Activated gamma-delta T cell treated with Interleukin-2 at 50 U/mL for 16 hours (primary cell): Measurements from ENCODE around the gene PHF2.

Experiments used
- DNase-seq: peaks from one replicate; pipeline ENCODE4 v3.0.0-alpha.2; 2020

The PHF2 gene

DNA sequence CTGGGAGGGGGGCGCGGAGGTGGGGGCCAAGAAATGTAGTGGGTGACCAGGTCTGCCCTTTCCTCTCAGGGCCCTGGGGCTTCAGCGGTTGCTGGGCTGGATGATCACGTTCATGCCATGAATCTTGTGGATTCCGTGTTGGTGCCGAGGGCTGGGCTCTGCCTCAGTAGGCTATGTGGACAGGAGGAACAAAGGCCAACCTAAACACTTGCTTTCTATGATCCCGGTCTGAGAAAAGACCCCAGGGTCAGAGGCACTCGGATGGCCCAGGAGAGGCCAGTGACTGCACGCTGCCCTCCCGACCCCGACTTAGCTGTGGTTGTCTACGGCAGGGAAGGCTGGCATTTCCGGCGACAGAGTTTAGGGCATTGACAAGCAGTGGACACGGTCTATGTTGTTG, 26.6 kb downstream of the PHF2 start:
- DNase-seq, result no peak

DNA sequence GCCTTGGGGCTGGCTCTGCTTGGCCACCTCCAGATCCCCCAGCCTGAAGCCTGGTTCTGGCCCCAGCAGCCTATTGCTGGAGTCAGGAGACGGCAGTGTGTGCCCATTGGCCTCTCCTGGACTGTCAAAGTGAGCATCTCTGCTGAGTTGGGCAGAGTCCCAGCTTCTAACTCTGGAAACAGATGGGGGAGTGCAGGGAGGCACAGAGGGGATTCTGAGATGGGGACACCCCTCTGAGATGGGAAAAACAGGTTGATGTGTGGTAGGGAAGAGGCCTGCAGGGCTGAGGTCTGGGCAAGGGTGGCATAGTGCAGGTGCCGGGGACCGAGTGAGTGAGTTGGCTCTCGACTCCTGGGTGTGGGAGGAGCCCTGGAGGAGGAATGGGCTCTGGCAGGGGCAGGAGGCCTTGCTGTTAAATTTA, 27.5 kb downstream of the PHF2 start:
- DNase-seq, result no peak

DNA sequence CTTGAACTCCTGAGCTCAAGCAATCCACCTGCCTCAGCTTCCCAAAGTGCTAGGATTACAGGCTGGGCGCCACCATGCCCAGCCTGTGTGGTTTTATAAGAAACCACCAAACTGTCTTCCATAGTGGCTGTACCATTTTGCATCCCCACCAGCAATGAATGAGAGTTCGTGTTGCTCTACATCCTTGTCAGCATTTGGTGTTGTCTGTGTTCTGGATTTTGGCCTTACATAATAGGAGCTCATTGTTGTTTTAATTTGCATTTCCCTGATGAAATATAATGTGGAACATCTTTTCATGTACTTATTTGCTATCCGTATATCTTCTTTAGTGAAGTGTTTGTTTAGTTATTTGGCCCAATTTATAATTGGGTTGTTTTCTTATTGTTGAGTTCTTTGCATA, 29.8 kb downstream of the PHF2 start:
- DNase-seq, result no peak

DNA sequence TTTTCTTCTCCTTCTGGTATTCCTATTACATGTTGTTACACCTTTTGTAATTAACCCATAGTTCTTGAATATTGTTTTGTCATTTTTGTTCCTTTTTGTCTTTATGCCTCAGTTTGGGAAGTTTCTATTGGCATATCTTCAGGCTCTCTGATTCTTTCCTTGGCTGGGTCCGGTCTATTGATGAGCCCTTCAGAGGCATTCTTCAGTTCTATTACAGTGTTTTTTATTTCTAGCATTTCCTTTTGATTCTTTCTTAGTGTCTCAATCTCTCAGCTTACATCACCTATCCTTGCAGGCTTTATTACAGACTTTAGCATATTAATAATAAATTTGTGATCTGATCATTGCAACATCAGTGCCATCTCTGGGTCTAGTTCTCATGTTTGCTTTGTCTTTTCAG, 33.8 kb downstream of the PHF2 start:
- no peak for DNase-seq

DNA sequence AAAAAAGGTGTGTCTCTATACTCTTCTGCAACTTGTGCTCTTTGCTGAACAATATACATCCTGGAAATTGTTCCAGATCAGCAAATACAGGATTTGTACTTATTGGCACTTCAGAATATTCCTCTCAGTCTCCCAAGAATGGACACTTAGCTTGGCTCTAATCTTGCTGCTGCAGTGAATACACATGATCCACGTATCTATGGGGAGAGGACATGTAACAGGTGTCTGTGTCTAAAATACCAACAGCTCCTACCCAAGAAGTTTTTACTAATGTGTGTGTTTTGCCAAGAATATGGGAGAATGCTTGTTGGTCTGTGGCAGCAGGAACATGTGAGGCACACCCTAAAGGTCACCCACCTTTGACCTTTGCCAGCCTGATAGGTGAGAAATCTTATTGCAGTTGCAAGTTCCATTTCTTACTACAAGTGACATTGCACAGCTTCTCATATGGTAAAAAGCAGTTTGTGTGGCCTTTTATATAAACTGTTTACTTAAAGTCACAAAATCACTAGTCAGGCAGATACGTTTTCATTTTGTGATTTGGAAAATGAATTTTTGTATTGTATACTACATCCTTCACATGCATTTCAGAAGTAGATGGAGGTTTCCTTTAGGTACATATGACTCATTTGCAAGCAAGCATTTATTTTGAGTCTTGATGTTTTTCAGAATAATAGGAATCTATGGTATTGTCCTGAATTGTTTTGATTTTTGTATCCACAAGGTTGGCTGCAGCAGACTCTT, 35.8 kb downstream of the PHF2 start:
- DNase-seq, result no peak

DNA sequence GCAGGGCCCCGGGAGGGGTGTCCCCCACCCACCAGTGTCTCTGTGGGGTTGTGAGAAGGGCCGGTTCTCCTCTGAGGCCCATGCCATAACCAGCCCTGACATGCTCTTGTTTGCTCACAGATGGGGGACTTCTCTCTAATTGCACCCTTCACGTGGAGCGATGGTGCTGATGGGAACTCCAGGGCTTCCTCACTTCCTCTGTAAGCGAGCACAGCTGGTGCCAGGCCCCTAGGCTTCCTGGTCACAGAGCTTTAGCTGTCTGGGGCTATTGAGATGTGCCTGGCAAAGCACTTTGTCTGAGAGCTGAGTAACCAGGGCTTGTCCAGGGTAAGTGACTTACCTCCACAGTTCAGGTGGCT, 36.4 kb downstream of the PHF2 start:
- no peak for DNase-seq

DNA sequence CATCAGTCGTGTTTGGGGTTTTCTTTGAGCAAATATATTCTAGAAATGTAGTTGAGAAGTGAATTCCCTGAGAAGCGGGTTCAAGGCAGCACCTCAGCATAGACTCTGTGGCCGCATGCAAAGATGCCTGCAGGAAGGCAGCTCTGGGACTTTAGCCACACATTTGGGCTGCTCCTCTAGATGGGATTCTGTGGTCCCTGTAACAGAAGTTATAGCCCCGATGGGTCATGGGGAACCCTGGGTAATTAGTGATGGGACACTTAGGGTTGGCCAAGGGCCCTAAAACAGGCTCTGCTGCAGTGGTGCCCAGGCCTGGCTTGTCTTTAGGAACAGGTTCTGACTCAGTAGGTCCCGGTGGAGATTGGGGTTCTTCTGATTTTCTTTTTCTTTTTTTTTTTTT, 36.8 kb downstream of the PHF2 start:
- DNase-seq, result no peak

DNA sequence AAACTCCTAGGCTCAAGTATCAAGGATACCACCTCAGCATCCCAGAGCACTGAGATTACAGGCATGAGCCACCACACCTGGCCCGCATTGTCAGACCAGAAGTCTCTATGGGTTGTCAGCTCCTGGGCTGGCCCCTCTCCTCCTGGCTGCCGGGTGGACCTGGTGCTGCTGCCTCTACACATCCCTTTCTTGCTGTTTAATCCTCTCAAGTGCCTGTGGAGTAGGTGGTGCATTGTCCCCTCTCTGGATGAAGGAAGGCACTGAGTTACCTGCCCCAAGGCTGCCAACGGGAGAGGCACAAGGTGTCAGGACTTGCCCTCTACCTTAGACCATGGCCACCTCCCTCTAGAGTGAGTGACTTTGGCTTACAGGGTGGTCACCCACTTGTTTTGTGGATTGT, 37.4 kb downstream of the PHF2 start:
- no peak for DNase-seq

DNA sequence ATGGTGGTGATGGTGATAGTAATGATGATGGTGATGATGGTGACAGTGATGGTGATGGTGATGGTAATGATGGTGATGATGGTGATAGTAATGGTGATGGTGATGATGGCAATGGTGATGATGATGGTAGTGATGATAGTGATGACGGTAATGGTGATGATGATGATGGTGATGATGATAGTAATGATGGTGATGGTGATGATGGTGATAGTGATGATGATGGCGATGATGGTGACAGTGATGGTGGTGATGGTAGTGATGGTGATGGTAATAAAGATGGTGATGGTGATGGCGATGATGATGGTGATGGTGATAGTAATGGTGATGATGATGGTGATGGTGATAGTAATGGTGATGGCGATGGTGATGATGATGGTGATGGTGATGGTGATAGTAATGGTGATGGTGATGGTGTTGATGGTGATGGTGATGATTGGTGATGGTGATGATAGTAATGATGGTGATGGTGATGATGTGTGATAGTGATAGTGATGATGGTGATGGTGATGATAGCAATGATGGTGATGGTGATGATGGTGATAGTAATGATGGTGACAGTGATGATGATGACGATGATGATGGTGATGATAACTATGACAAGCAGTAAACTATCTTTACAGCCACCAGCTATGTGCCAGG, 38.6 kb downstream of the PHF2 start:
- no peak for DNase-seq

DNA sequence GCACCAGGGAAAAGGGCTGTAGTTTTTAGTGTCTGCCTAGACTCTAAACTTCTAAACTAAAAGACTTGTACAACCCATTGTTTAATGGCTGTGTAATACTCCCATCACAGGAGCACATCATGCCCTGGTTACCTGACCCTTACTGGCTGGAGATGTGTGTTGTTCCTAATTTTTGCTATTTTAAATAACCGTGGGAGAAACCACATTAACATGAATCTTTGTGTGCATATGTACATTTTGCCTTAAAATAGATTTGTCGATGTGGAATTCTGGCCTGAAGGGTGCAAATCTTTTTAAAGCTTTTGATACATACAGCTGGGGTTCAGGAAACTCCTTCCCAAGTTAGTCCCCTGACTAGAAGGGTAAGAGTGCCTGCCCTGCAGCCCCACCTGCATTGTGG, 39.7 kb downstream of the PHF2 start:
- no peak for DNase-seq

DNA sequence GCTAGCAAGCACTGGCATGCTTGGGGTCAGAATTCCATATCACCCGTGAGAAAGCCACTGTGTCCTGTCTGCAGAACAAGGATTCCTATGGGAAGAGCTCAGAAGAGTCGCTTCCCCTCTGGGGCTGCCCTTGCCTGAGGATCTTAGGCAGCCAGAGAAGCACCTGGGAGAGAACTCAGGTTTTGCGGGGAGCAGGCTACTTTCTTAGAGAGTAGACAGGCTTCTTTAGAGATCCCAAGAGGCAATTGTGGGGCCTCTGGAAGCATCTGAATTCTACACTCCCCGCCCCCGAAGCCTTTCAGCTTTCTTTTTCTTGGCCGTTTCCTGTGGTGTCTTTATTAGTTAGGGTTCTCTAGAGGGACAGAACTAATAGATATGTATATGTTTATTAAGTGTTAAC, 40.9 kb downstream of the PHF2 start:
- no peak for DNase-seq

DNA sequence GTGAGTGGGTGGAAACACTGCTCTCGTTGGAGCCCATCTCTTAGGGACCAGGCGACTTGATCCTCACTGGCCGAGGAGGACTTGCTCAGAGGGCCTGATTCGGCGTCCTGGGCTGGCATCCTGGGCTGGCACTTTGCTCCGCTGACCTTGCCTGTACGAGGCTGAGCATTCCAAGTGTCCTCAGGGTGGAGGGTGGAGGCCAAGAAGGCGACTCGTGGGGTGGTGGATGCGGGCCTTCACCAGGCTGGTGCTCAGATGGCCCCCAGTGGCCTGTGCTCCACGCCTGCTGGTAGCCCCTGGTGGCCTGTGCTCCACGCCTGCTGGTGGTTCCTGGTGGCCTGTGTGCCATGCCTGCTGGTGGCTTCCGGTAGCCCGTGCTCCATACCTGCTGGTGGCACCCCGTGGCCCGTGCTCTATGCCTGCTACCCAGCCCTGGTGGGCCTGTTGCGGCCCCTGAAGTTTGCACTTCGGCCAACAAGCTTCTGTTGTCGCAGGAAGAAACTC, 42.9 kb downstream of the PHF2 start:
- no peak for DNase-seq

DNA sequence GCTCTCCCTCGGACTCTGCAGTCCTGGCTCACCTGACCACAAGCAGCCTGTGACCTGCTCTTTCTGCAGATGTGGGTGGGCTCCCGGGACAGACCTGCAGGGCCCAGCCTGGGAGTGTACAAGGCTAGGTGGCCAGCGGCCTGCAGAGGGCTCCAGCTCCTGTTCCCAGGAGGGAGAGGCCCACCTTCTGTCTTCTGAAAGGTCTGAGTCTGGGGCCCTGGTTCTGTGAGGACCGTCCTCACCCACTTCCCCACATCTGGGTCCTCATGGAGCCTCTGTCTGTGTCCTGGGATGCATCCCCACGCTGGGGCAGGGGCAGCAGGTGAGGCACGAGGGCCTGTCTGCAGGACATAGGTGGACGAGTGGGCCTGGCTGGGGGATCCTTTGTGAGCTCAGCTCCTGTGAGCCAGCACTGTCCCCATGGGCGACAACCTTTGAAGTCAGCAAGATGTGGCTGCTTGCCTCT, 43.7 kb downstream of the PHF2 start:
- no peak for DNase-seq

DNA sequence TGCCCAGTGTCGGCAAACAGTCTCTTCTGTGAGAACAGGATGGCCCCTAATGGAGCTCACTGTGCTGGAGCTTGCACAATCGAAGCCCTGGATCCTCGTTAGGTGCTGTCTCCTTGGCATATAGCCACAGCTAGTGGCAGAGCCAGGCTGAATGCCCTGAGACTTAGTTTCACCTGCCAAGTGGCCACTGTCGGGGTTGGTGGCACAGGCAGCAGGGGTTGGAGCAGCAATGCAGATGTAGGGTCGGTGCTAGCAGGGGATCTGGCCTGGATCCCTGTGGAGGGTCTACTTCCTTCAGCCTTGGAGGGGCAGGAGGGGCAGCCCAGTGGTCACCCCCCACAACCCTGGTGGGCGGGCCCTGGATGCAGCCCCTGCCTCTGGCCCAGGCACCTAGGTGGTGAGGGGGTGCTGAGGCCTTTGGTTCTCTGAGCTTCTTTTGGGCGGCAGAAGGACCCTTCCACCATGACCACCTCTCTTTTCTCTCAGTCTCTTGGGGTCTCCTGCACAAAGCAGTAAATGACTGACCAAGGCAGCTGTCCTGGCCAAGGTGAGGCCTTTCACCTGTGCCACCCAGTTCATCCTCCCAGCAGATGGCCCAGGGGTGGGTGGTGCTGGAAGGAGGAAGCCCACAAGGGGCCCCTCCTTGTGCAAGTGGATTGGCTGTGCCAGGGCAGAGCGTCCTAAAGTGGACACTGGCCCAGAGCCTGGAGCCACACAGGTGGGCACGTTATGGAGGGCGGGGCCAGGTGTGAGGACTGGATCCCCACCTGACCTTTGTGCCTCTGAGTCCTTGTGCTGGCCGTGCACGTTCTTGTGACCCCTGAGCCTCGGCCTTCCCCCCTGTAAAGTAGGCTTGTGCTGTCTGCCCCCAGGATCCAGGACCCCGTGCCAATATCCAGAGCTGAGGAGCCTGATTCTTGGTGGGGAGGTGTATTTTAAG, 44.8 kb downstream of the PHF2 start:
- DNase-seq, result no peak

DNA sequence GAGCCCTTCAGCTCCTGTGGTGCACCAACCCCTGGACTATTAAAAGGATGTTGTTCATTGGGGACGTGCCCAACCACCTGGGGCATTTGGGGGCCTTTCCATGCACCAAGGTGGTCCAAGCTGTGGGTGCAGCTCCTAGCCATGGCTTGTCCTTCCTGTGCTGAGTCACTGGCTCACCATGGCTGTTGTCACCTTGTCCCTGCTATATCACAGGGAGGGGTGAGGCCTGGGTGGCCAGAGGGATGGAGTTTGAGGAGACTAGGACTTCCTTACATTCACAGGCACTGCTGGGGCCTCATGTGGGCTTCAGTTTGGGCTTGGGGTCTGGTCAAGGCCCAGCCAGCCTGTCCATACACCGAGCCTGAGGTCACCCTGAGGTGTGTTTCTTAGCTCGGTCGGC, 45.5 kb downstream of the PHF2 start:
- DNase-seq, result no peak

DNA sequence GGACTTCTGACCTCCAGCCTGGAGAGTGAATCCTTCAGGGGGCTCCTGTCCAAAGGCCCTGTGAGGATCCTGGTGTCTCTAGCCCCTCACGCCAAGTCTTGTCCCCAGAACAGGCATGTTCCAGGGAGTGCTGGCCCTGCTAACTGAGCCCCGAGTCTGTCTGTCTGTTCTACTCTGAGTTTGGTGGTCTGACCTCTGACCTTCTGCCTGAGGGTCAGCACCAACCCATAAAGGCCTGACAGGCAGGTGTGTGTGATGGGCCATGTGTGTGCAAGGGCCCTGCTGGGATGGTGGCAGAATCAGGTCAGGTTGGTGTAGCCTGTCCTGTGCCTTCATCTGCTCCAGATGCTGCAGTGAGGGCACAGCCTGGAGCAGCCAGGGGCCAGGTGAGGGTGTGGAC, 46.3 kb downstream of the PHF2 start:
- DNase-seq, result no peak

DNA sequence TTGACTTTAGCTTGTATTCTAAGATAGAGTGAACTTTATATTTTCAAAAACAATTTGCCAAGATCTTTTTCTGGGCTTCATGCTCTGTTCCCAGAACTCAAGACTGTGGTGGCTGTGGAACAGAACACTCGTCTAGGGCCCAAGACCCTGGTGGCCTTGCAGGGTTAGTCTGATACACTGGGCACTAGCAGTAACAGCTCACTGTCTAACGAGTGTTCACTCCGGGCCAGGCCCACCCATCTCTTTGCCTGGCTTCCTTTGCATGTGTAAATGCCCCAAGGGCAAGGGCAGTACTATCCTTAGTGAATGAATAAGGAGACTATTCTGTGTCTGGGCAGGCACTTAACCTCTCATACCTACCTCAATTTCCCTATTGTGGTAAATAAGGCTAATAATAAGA, 47.4 kb downstream of the PHF2 start:
- DNase-seq, result no peak

DNA sequence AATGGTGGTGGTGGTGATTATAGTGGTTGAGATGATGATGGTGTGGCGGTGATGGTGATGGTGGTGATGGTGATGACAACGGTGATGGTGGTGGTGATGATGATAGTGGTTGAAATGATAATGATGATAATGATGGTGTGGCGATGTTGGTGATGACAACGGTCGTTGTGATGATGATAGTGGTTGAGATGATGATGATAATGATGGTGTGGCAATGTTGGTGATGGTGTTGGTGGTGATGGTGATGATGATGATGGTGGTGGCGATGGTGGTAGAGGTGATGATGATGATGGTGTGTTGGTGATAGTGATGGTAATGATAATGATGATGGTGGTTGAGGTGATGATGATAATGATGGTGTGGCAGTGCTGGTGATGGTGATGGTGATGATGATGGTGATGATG, 48.0 kb downstream of the PHF2 start:
- no peak for DNase-seq

DNA sequence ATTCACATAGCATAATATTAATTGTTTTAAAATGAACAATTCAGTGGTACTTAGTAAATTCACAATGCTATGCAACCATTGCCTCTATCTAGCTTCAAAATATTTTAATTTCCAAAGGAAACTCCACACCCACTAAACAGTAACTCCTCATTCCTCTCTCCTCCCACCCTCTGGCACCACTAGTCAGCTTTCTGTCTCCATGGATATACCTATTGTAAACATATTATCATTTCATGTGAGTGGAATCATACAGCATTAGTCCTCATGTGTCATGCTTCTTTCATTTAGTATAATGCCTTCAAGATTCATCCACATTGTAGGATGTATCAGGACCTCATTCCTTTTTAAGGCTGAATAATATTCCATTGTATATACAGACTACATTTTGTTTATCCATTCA, 48.6 kb downstream of the PHF2 start:
- no peak for DNase-seq

DNA sequence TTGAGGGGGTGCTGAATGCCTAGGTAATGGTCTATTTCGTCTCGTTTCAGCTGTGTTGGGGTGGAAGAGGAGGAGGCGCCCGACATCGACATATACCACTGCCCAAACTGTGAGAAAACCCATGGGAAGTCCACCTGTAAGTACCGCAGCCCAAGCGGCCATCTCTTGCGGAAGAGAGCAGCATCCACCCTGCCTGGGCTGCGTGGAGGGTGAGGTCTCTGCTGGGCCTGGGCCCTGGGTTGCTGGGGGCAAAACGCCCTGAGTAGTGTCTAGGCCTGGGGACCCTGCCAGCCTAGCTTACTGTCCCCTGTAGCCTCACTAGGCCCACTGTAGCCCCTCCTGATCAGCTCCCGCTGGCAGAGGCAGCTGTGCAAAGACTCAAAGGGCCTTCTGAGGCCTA, 53.5 kb downstream of the PHF2 start:
- DNase-seq, result no peak

DNA sequence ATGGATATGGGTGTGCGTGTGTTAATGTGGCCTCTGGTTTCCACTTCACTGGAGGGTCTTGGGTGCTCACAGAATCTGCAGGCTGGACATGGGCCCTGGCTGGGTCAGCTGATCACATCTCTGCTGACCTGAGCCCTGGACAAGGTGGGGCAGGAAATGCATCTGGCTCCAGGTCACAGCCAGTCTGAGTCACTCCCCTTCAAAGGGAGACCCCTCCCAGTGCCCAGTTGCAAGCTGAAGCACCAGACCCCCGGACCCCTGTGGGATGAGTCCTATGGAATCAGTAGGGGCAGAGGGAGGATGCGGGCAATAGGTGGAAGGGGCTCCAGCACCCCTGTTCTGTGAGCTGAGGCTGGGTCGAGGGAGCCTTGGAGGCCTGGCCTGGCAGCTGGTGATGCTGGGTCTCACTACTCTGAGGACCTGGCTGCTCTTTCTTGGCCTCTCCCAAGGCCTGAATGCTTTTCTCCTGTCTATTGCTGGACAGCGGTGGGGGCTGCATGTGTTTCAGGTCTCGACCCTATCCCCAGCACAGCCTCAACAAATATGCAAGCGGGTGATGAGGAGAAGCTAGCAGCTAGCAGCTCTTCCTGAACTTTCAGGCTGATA, 54.5 kb downstream of the PHF2 start:
- no peak for DNase-seq

DNA sequence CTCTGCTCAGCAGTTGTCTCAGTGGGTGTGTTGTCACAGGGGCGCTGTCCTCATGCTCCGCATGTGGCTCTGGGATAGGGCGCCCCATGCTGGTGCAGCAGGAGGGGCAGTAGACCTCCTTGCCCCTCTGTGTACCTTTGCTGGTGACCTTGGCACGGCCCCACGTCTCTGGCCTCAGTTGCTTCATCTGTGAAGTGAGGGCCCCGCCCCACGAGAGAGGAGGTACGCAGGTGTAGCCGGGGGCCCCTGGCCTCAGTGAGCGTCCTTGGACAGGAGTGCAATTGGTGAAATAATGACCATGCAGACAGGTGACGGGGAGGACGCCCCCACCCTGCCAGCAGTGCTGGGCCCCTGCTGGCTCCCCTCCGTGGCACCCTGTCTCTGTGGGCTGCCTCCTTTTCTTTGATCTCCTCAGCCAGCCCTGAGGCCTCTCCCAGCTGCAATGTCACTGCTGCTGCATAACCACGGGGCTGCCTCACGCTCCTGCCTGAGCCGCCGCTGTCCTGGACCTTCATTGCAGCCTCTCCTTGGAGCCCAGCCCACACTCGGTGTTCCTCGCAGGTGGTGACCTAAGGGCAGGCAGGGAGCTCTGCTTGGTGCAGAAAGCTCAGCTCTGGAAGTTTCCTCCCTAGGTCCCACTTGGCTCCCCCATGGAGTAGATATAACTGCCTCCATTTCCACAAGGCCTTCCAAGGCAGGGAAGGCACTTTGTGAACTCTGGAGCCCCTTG, 57.3 kb downstream of the PHF2 start:
- no peak for DNase-seq
